ENCODE data around the gene HOXD3.

HOXD3 gene

DNA sequence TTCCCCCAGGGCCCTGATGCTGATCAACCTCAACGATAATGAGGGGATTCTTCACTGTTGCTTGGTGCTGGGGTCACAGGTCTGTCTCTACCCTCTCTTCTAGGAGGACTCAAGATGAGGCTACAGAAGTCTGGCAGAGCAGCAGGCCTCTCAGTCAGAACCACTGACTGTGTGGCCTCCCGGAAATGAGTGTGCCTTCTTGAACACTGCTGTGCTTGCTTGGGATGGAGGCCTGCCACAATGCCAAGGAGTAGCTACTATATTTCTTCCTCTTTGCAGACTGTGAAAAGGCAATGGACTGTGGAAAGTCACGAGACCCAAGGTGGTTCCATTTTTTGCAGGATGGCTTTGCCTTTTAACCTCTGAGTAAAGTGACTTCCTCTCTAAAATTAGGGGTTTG, 25.6 kb downstream of the HOXD3 start:
- TF ChIP-seq, protein P1, sequence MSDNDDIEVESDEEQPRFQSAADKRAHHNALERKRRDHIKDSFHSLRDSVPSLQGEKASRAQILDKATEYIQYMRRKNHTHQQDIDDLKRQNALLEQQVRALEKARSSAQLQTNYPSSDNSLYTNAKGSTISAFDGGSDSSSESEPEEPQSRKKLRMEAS (IDR thresholded peaks at IDR 0.05) = no peak

GRCh38 chr2:176184749-176185148, 27.6 kb downstream of the HOXD3 start:
- TF ChIP-seq, protein P1 (IDR thresholded peaks at IDR 0.05) = no peak
- TF ChIP-seq REST (IDR thresholded peaks at IDR 0.05; ENCODE audit: low read depth) (no peak), RAD21 (IDR thresholded peaks at IDR 0.05; ENCODE audit: low read depth) (no peak), TCF12 (IDR thresholded peaks at IDR 0.05; ENCODE audit: low read depth) (no peak), TEAD4 (IDR thresholded peaks at IDR 0.05) (no peak), TAF1 (IDR thresholded peaks at IDR 0.05; ENCODE audit: low read depth) (no peak), CREB1 (IDR thresholded peaks at IDR 0.05; ENCODE audit: low read depth) (no peak), ZBTB7A (IDR thresholded peaks at IDR 0.05; ENCODE audit: low read depth) (no peak), NFIC (IDR thresholded peaks at IDR 0.05) (no peak), CEBPB (IDR thresholded peaks at IDR 0.05) (no peak), YY1 (IDR thresholded peaks at IDR 0.05; ENCODE audit: low read depth) (no peak), USF1 (IDR thresholded peaks at IDR 0.05) (no peak), EGR1 (IDR thresholded peaks at IDR 0.05) (no peak), FOXM1 (IDR thresholded peaks at IDR 0.05; ENCODE audit: borderline replicate concordance, low read depth) (no peak), EP300 (IDR thresholded peaks at IDR 0.05; ENCODE audit: borderline replicate concordance) (no peak)

- TF ChIP-seq EP300 (IDR thresholded peaks at IDR 0.05; ENCODE audit: borderline replicate concordance) (no peak), EGR1 (IDR thresholded peaks at IDR 0.05) (no peak), NFIC (IDR thresholded peaks at IDR 0.05) (no peak), REST (IDR thresholded peaks at IDR 0.05; ENCODE audit: low read depth) (no peak), CEBPB (IDR thresholded peaks at IDR 0.05) (no peak), TEAD4 (IDR thresholded peaks at IDR 0.05) (no peak), TCF12 (IDR thresholded peaks at IDR 0.05; ENCODE audit: low read depth) (no peak), ZBTB7A (IDR thresholded peaks at IDR 0.05; ENCODE audit: low read depth) (no peak), TAF1 (IDR thresholded peaks at IDR 0.05; ENCODE audit: low read depth) (no peak), CREB1 (IDR thresholded peaks at IDR 0.05; ENCODE audit: low read depth) (no peak), YY1 (IDR thresholded peaks at IDR 0.05; ENCODE audit: low read depth) (no peak), USF1 (IDR thresholded peaks at IDR 0.05) (no peak), RAD21 (IDR thresholded peaks at IDR 0.05; ENCODE audit: low read depth) (no peak), FOXM1 (IDR thresholded peaks at IDR 0.05; ENCODE audit: borderline replicate concordance, low read depth) (no peak)
- TF ChIP-seq, protein P1 (IDR thresholded peaks at IDR 0.05) = no peak
These were observed 28.9 kb downstream of the HOXD3 start for GRCh38 chr2:176186024-176186423.

- TF ChIP-seq TCF12 (IDR thresholded peaks at IDR 0.05; ENCODE audit: low read depth) (no peak), YY1 (IDR thresholded peaks at IDR 0.05; ENCODE audit: low read depth) (no peak), USF1 (IDR thresholded peaks at IDR 0.05) (no peak), TAF1 (IDR thresholded peaks at IDR 0.05; ENCODE audit: low read depth) (no peak), CEBPB (IDR thresholded peaks at IDR 0.05) (no peak), EGR1 (IDR thresholded peaks at IDR 0.05) (no peak), NFIC (IDR thresholded peaks at IDR 0.05) (no peak), TEAD4 (IDR thresholded peaks at IDR 0.05) (no peak), RAD21 (IDR thresholded peaks at IDR 0.05; ENCODE audit: low read depth) (no peak), FOXM1 (IDR thresholded peaks at IDR 0.05; ENCODE audit: borderline replicate concordance, low read depth) (no peak), ZBTB7A (IDR thresholded peaks at IDR 0.05; ENCODE audit: low read depth) (no peak), CREB1 (IDR thresholded peaks at IDR 0.05; ENCODE audit: low read depth) (no peak)
- TF ChIP-seq, protein P1 (IDR thresholded peaks at IDR 0.05) = no peak
These were observed 30.2 kb downstream of the HOXD3 start for GRCh38 chr2:176187200-176187898.
